Left ventricle myocardium inferior (tissue), 1 donor: ENCODE data around the gene GARIN3. TPM values are rescaled to one million over a fixed set of nuclear protein-coding genes. Genes with fewer than 3 reads are reported as not detected.
"Not testable (repeated sequence)": the region's sequence is repeated elsewhere in the genome, so short reads cannot be mapped to it uniquely, and the experiment has no call there.

ENCODE experiments used
- DNase-seq: peaks from one replicate; pipeline ENCODE4 v3.0.0-alpha.2; 2020
- H3K27ac ChIP-seq: fragments of 200-600 bp; replicated peaks from 2 replicates; pipeline ENCODE4 v1.8.0; 2021
- H3K27me3 ChIP-seq: fragments of 200-600 bp; 2 replicates; pipeline ENCODE4 v1.8.0; 2021; ENCODE audit warnings: low read depth
- H3K36me3 ChIP-seq: fragments of 200-600 bp; 2 replicates; pipeline ENCODE4 v1.8.0; 2021
- H3K4me1 ChIP-seq: fragments of 200-600 bp; 2 replicates; pipeline ENCODE4 v1.8.0; 2021
- H3K4me3 ChIP-seq: fragments of 200-600 bp; 2 replicates; pipeline ENCODE4 v1.8.0; 2021; ENCODE audit warnings: mild to moderate bottlenecking, moderate library complexity
- H3K9me3 ChIP-seq: fragments of 200-600 bp; replicated peaks from 2 replicates; pipeline ENCODE4 v1.8.0; 2021
- intact Hi-C: fragments of 100-400 bp; cut with micrococcal nuclease; formaldehyde crosslinking; loops from one replicate; pipeline ENCODE4 v1.11.0; 2022
- total RNA-seq: library from RNA; stranded (reverse); fragmentation: NEBNext Ultra II Directional; extraction: Animal tissue kit (Norgen Biotek cat#: 25700); gene quantifications from one replicate; pipeline ENCODE4 v1.2.1, GENCODE V29; 2021
- TF ChIP-seq, protein P1 (sequence below): fragments of 200-600 bp; IDR thresholded peaks from 2 replicates; pipeline ENCODE4 v1.8.0; 2021; ENCODE audit warnings: antibody characterized with exemption, mild to moderate bottlenecking, borderline replicate concordance
- donor health status: DM: no; HTN: yes; CAD: no; lungs with severe emphysema.

The GARIN3 gene
- total RNA-seq, 1 donor from 2014 or later = not detected

DNA sequence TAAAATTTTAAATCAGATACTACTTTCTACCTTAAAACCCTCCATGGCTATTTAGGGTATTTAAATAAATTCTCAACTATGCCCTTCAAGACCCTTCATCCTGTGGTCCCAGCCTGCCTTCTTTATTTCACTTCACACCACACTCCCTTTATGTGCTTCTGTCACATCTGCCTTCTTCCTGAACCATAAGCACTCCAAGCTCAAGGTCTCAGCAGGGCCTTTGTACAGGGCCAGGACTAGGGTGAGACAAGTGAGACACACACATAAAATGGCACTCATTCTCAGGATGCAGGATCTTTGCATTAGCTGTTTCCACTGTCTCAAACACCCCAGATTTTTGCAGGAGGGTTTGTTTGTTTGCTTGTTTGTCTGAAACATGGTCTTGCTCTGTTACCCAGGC, 22.2 kb upstream of the GARIN3 start:
- Histone ChIP-seq H3K4me3 (no peak overlapping the region), H3K9me3 (peaks cover 17% of the 10 kb centered on the region), H3K4me1 (no peaks in the 10 kb centered on the region), H3K27ac (no peak overlapping the region), H3K36me3 (no peaks in the 10 kb centered on the region), H3K27me3 (peaks cover 28% of the 10 kb centered on the region)
- intact Hi-C loops = no loop called here
- TF ChIP-seq, protein P1, sequence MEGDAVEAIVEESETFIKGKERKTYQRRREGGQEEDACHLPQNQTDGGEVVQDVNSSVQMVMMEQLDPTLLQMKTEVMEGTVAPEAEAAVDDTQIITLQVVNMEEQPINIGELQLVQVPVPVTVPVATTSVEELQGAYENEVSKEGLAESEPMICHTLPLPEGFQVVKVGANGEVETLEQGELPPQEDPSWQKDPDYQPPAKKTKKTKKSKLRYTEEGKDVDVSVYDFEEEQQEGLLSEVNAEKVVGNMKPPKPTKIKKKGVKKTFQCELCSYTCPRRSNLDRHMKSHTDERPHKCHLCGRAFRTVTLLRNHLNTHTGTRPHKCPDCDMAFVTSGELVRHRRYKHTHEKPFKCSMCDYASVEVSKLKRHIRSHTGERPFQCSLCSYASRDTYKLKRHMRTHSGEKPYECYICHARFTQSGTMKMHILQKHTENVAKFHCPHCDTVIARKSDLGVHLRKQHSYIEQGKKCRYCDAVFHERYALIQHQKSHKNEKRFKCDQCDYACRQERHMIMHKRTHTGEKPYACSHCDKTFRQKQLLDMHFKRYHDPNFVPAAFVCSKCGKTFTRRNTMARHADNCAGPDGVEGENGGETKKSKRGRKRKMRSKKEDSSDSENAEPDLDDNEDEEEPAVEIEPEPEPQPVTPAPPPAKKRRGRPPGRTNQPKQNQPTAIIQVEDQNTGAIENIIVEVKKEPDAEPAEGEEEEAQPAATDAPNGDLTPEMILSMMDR = no peak
- no peak for DNase-seq

GRCh38 chr5:157187046-157187754, 21.1 kb upstream of the GARIN3 start:
- intact Hi-C loops = no loop called here
- no peaks in the 10 kb centered on the region for H3K36me3 ChIP-seq
- DNase-seq = no peak
- no peak overlapping the region for H3K27ac ChIP-seq
- no peak overlapping the region for H3K4me3 ChIP-seq
- peaks cover 6% of the 10 kb centered on the region for H3K9me3 ChIP-seq
- H3K4me1 ChIP-seq = no peaks in the 10 kb centered on the region
- TF ChIP-seq, protein P1 = no peak
- peaks cover 27% of the 10 kb centered on the region for H3K27me3 ChIP-seq

DNA sequence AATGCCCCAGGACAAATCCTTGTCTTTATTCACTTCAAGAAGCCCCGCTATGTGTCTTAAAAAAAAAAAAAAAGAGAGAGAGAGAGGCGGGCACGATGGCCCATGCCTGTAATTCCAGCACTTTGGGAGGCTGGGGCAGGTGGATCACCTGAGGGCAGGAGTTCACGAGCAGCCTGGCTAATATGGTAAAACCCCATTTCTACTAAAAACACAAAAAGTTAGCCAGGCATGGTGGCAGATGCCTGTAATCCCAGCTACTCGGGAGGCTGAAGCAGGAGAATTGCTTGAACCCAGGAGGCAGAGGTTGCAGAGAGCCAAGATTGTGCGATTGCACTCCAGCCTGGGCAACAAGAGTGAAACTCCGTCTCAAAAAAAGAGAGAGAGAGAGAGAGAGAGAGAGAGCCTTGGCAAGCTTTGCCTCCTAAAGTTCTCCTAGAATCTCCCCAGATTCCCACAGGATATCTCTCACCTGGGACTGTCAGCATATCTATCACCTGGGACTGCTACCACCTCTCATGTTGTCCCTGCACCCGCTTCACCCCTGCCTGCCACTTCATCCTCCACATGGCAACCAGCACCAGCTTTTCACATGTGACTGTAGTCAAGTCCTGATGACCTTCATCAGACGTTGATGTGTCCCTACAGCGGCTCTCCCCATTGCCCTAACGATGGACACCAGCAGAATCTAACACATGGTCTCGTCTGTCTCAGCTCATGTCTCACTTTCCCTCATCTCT, 20.4 kb upstream of the GARIN3 start:
- peaks cover 5% of the 10 kb centered on the region for H3K9me3 ChIP-seq
- intact Hi-C loops = no loop called here
- H3K27me3 ChIP-seq = peaks cover 27% of the 10 kb centered on the region
- H3K4me3 ChIP-seq = no peak overlapping the region
- H3K36me3 ChIP-seq = no peaks in the 10 kb centered on the region
- TF ChIP-seq, protein P1 = no peak
- DNase-seq = no peak
- H3K27ac ChIP-seq = no peak overlapping the region
- no peaks in the 10 kb centered on the region for H3K4me1 ChIP-seq

GRCh38 chr5:157185122-157185521, 19.1 kb upstream of the GARIN3 start:
- DNase-seq = not testable (repeated sequence)

GRCh38 chr5:157184117-157184670, 18.1 kb upstream of the GARIN3 start:
- no peak overlapping the region for H3K4me3 ChIP-seq
- H3K27me3 ChIP-seq = peaks cover 34% of the 10 kb centered on the region
- TF ChIP-seq, protein P1 = no peak
- intact Hi-C loops = no loop called here
- no peak for DNase-seq
- no peaks in the 10 kb centered on the region for H3K36me3 ChIP-seq
- H3K9me3 ChIP-seq = peaks cover 5% of the 10 kb centered on the region
- no peaks in the 10 kb centered on the region for H3K4me1 ChIP-seq
- no peak overlapping the region for H3K27ac ChIP-seq

More at GRCh38 chr5:157185122-157185521, 19.1 kb upstream of the GARIN3 start:
- H3K9me3 ChIP-seq, H3K4me1 ChIP-seq, H3K4me3 ChIP-seq, H3K27ac ChIP-seq, intact Hi-C loops, H3K36me3 ChIP-seq: not testable (repeated sequence)
- H3K27me3 ChIP-seq = peaks cover 28% of the 10 kb centered on the region
